ENCODE measurements around the gene NEU2.

GRCh38 chr2:233013027-233013461, 19.4 kb upstream of the NEU2 start, which contains the start of gene NGEF:
- TF ChIP-seq POLR2A (IDR thresholded peaks at IDR 0.05; ENCODE audit: low read depth, low read length): no peak
- TF ChIP-seq TAF1 (IDR thresholded peaks at IDR 0.05; ENCODE audit: borderline replicate concordance, low read depth, low read length): no peak
- no peak for TF ChIP-seq POLR2AphosphoS5 (IDR thresholded peaks at IDR 0.05; ENCODE audit: low read depth, low read length)
